A549 (cell line): ENCODE results near the gene ESPNL. TPM values are rescaled to one million over a fixed set of nuclear protein-coding genes. Genes with fewer than 3 reads are reported as not detected.

Source experiments
- ATAC-seq, 2 experiments: fragments of 200-7000 bp in 1 of 2; fragments of >200 bp in 1 of 2; cut with Nextera tagmentation in 1 of 2; cut with Tn5 transposase in 1 of 2; 3 replicates each; pipeline versions ENCODE4 v1.8.0 to v1.9.1; 2018 to 2020; ENCODE audit warnings: mild to moderate bottlenecking in 1 of 2, moderate library complexity in 1 of 2
- CTCF ChIA-PET: fragments of 300-600 bp; sonication (Branson Sonifier 250); formaldehyde crosslinking; extraction: SDS; loops from one replicate; lab custom pipeline; 2021; ENCODE audit warnings: antibody characterized with exemption, inconsistent platforms; lab: Yijun Ruan, JAX
- POLR2A ChIA-PET: fragments of 350-600 bp; formaldehyde crosslinking; extraction: SDS; loops from one replicate; lab custom pipeline; 2021; ENCODE audit warnings: antibody characterized with exemption, inconsistent platforms; lab: Yijun Ruan, JAX
- DNase-seq, 2 experiments: peaks; one replicate each; pipeline versions ENCODE4 v3.0.0 to v3.0.0-alpha.2; 2011 to 2016; ENCODE audit warnings: low read depth in 1 of 2, low spot score in 1 of 2
- FAIRE-seq: peaks from 2 replicates; lab custom pipeline; 2011; peaks lifted over from hg19 to GRCh38; lab: Jason Lieb, UNC
- H3K27ac ChIP-seq, 2 experiments: fragments of >200 bp; sonication (Bioruptor Twin); formaldehyde crosslinking; 3 replicates each; pipeline ENCODE4 v1.5.1; 2016 to 2017
- H3K4me1 ChIP-seq: fragments of >200 bp; sonication (Bioruptor Twin); formaldehyde crosslinking; 3 replicates; pipeline ENCODE4 v1.6.1; 2016
- H3K4me2 ChIP-seq: fragments of >200 bp; sonication (Bioruptor Twin); formaldehyde crosslinking; 3 replicates; pipeline ENCODE4 v1.6.1; 2016
- H3K4me3 ChIP-seq: fragments of >200 bp; sonication (Bioruptor Twin); formaldehyde crosslinking; 3 replicates; pipeline ENCODE4 v1.5.1; 2016
- H3K9me3 ChIP-seq: fragments of >200 bp; sonication (Bioruptor Twin); formaldehyde crosslinking; 3 replicates; pipeline ENCODE4 v1.6.1; 2016
- ATOH8 ChIP-seq: fragments of 250-450 bp; sonication (Bioruptor Pico); IDR thresholded peaks from 2 replicates; pipeline ENCODE4 v1.5.0; 2020; ENCODE audit warnings: low read depth, mild to moderate bottlenecking, moderate library complexity
- BCL3 ChIP-seq: fragments of >200 bp; sonication (Bioruptor Twin); formaldehyde crosslinking; IDR thresholded peaks from 3 replicates; pipeline ENCODE4 v1.6.1; 2016
- CBX8 ChIP-seq: fragments of 200-600 bp; sonication (generic); IDR thresholded peaks from 2 replicates; pipeline ENCODE4 v1.6.1; 2016
- CTCF ChIP-seq: fragments of >200 bp; sonication (Bioruptor Twin); formaldehyde crosslinking; IDR thresholded peaks from 3 replicates; pipeline ENCODE4 v1.5.1; 2016
- E2F6 ChIP-seq: IDR thresholded peaks from 2 replicates; pipeline ENCODE4 v1.6.1; 2012; ENCODE audit warnings: low read depth, borderline replicate concordance
- EHMT2 ChIP-seq: fragments of 200-600 bp; sonication (generic); IDR thresholded peaks from 2 replicates; pipeline ENCODE4 v1.6.1; 2016; ENCODE audit warnings: antibody characterized with exemption, low read depth, mild to moderate bottlenecking, moderate library complexity
- FOSB ChIP-seq: fragments of 250-450 bp; sonication (Bioruptor Pico); IDR thresholded peaks from 2 replicates; pipeline ENCODE4 v1.5.0; 2020; ENCODE audit warnings: mild to moderate bottlenecking, moderate library complexity
- JUNB ChIP-seq: fragments of >200 bp; sonication (Bioruptor Twin); formaldehyde crosslinking; IDR thresholded peaks from 2 replicates; pipeline ENCODE4 v1.6.1; 2016
- KDM5A ChIP-seq: fragments of 200-600 bp; sonication (generic); IDR thresholded peaks from 2 replicates; pipeline ENCODE4 v1.6.1; 2016; ENCODE audit warnings: antibody characterized with exemption, mild to moderate bottlenecking
- MAX ChIP-seq: IDR thresholded peaks from 2 replicates; pipeline ENCODE4 v1.6.1; 2012
- MYC ChIP-seq: IDR thresholded peaks from 2 replicates; pipeline ENCODE4 v1.6.1; 2012; ENCODE audit warnings: mild to moderate bottlenecking, inconsistent platforms, low read length, improper control_type of control experiment, borderline replicate concordance
- PBX3 ChIP-seq: IDR thresholded peaks from 2 replicates; pipeline ENCODE4 v1.6.1; 2012
- RNF2 ChIP-seq: fragments of 200-600 bp; sonication (generic); IDR thresholded peaks from 2 replicates; pipeline ENCODE4 v1.6.1; 2016; ENCODE audit warnings: low read depth, mild to moderate bottlenecking, antibody characterized with exemption, moderate library complexity, borderline replicate concordance
- WGBS: methylation state at CpG from one replicate; pipeline ENCODE4 v1.1.6; 2017; ENCODE audit errors: missing lambda C conversion rate; 5-methylcytosine and 5-hydroxymethylcytosine counted together
- polyA plus RNA-seq, 4 experiments: library from polyadenylated mRNA; depleted of rRNA in 3 of 4; stranded (reverse); fragments of >200 nt; fragmentation: RNase III in 1 of 4; extraction: RNeasy Plus Mini Kit Qiagen cat#74134 plus additional on column Dnase treatment in 1 of 4; gene quantifications; 2 replicates in 3 of 4; 3 replicates in 1 of 4; pipeline ENCODE4 v1.2.3, GENCODE V29; 2011 to 2017

ESPNL gene
- polyA plus RNA-seq, 2 of the 4 experiments (the other 2 are of a cell fraction) = 0.04 to 0.22 TPM

- ATAC-seq (no peak), DNase-seq (no peak), FAIRE-seq (no peak)
- no peak overlapping the region for H3K4me3 ChIP-seq
- no peak for TF ChIP-seq KDM5A
- TF ChIP-seq CBX8 = no peak
- TF ChIP-seq ATOH8 (CRISPR knock-in tag) = no peak
- TF ChIP-seq BCL3 = no peak
- no peak for TF ChIP-seq MAX
- TF ChIP-seq CTCF = no peak
- no peaks in the 10 kb centered on the region for H3K9me3 ChIP-seq
- peaks cover 10% of the 10 kb centered on the region; the same call in 2 of the 3 replicates for H3K4me1 ChIP-seq
- ChIA-PET CTCF (interaction anchor here (1.1 kb wide), 1 partner anchor 10 kb away, joined by 3 read pairs; no protein-coding TSS in a partner anchor), POLR2A (no interaction called here)
- WGBS = 88% methylated on average over 20 of the region's 23 CpGs
- no peak overlapping the region for H3K27ac ChIP-seq
- no peak overlapping the region for H3K4me2 ChIP-seq
Measured at GRCh38 chr2:238132463-238133450, 32.6 kb downstream of the ESPNL start.

- Histone ChIP-seq H3K4me1 (peaks cover 16% of the 10 kb centered on the region; the same call in 2 of the 3 replicates), H3K4me3 (no peak overlapping the region), H3K9me3 (no peaks in the 10 kb centered on the region), H3K27ac (no peak overlapping the region), H3K4me2 (no peak overlapping the region)
- 53% methylated on average over 7 of the region's 14 CpGs for WGBS
- DNase-seq (peak in 1 of 2 experiments; percentile 39), FAIRE-seq (no peak), ATAC-seq (peak; percentile 39 to 62; a peak in 4 of 6 replicates)
- TF ChIP-seq E2F6 = no peak
- TF ChIP-seq PBX3 = no peak
- TF ChIP-seq MYC = no peak
- TF ChIP-seq FOSB (CRISPR knock-in tag) = no peak
- TF ChIP-seq EHMT2 = no peak
- no peak for TF ChIP-seq RNF2
- TF ChIP-seq JUNB = no peak
- ChIA-PET CTCF (interaction anchor here (1.1 to 1.6 kb wide), 3 partner anchors 9 to 275 kb away, joined by 3 to 4 read pairs (median 3); no protein-coding TSS in a partner anchor), POLR2A (no interaction called here)
Measured at GRCh38 chr2:238133499-238134392, 33.6 kb downstream of the ESPNL start.
